ENCODE measurements around the gene ITSN2.

Gene ITSN2

GRCh38 chr2:24269265-24269664 lies 91.1 kb downstream of the ITSN2 start:
- DNase-seq (ENCODE audit: low read depth in 2 of 2) = no peak

- no peak for DNase-seq (ENCODE audit: low read depth in 2 of 2)
Measured at GRCh38 chr2:24265212-24265611, 95.1 kb downstream of the ITSN2 start.

- no peak for DNase-seq (ENCODE audit: low read depth in 2 of 2)
Measured at GRCh38 chr2:24262421-24262970, 97.8 kb downstream of the ITSN2 start.

GRCh38 chr2:24261441-24261840 lies 98.9 kb downstream of the ITSN2 start:
- no peak for DNase-seq (ENCODE audit: low read depth in 2 of 2)

GRCh38 chr2:24259316-24259715 lies 101.0 kb downstream of the ITSN2 start:
- no peak for DNase-seq (ENCODE audit: low read depth in 2 of 2)

GRCh38 chr2:24258718-24259117 lies 101.6 kb downstream of the ITSN2 start:
- no peak for DNase-seq (ENCODE audit: low read depth in 2 of 2)

GRCh38 chr2:24253303-24253919 lies 106.9 kb downstream of the ITSN2 start:
- no peak for DNase-seq (ENCODE audit: low read depth in 2 of 2)

GRCh38 chr2:24247592-24247991 lies 112.7 kb downstream of the ITSN2 start:
- no peak for DNase-seq (ENCODE audit: low read depth in 2 of 2)

- DNase-seq (ENCODE audit: low read depth in 2 of 2) = no peak
Measured at GRCh38 chr2:24247164-24247563, 113.2 kb downstream of the ITSN2 start.

GRCh38 chr2:24245986-24246776 lies 114.2 kb downstream of the ITSN2 start:
- no peak for DNase-seq (ENCODE audit: low read depth in 2 of 2)

- DNase-seq (ENCODE audit: low read depth in 2 of 2) = no peak
Measured at GRCh38 chr2:24241528-24241927, 118.8 kb downstream of the ITSN2 start.

GRCh38 chr2:24239553-24239952 lies 120.8 kb downstream of the ITSN2 start:
- no peak for DNase-seq (ENCODE audit: low read depth in 2 of 2)

- DNase-seq (ENCODE audit: low read depth in 2 of 2) = no peak
Measured at GRCh38 chr2:24238158-24238557, 122.2 kb downstream of the ITSN2 start.

- no peak for DNase-seq (ENCODE audit: low read depth in 2 of 2)
Measured at GRCh38 chr2:24237313-24237712, 123.0 kb downstream of the ITSN2 start.

GRCh38 chr2:24233321-24233720 lies 127.0 kb downstream of the ITSN2 start:
- DNase-seq (ENCODE audit: low read depth in 2 of 2) = no peak

GRCh38 chr2:24231461-24231881 lies 128.9 kb downstream of the ITSN2 start:
- no peak for DNase-seq (ENCODE audit: low read depth in 2 of 2)

GRCh38 chr2:24228470-24228869 lies 131.9 kb downstream of the ITSN2 start:
- no peak for DNase-seq (ENCODE audit: low read depth in 2 of 2)

- no peak for DNase-seq (ENCODE audit: low read depth in 2 of 2)
Measured at GRCh38 chr2:24225499-24226242, 134.7 kb downstream of the ITSN2 start.

GRCh38 chr2:24222946-24223345 lies 137.4 kb downstream of the ITSN2 start:
- no peak for DNase-seq (ENCODE audit: low read depth in 2 of 2)

- no peak for DNase-seq (ENCODE audit: low read depth in 2 of 2)
Measured at GRCh38 chr2:24221343-24222050, 138.8 kb downstream of the ITSN2 start.

GRCh38 chr2:24220554-24221291 lies 139.6 kb downstream of the ITSN2 start:
- no peak for DNase-seq (ENCODE audit: low read depth in 2 of 2)
